C4-2B (cell line): Measurements from ENCODE around the gene ZSWIM5.

ENCODE experiments used
- ZFX ChIP-seq: fragments of 450-650 bp; IDR thresholded peaks from 2 replicates; pipeline ENCODE4 v1.6.1; 2017
- TF ChIP-seq, protein P1 (sequence below): fragments of 450-650 bp; conservative IDR thresholded peaks from 2 replicates; pipeline ENCODE4 v1.5.1; 2017; ENCODE audit warnings: mild to moderate bottlenecking

- TF ChIP-seq, protein P1, sequence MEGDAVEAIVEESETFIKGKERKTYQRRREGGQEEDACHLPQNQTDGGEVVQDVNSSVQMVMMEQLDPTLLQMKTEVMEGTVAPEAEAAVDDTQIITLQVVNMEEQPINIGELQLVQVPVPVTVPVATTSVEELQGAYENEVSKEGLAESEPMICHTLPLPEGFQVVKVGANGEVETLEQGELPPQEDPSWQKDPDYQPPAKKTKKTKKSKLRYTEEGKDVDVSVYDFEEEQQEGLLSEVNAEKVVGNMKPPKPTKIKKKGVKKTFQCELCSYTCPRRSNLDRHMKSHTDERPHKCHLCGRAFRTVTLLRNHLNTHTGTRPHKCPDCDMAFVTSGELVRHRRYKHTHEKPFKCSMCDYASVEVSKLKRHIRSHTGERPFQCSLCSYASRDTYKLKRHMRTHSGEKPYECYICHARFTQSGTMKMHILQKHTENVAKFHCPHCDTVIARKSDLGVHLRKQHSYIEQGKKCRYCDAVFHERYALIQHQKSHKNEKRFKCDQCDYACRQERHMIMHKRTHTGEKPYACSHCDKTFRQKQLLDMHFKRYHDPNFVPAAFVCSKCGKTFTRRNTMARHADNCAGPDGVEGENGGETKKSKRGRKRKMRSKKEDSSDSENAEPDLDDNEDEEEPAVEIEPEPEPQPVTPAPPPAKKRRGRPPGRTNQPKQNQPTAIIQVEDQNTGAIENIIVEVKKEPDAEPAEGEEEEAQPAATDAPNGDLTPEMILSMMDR, result no peak
- no peak for TF ChIP-seq ZFX
Observed at GRCh38 chr1:45084562-45084961, 121.8 kb downstream of the ZSWIM5 start.
